Trophoblast cell (in vitro differentiated cells and primary cell): ENCODE data around the gene CAMK2N2.
A peak's percentile ranks its signal among the peaks of the same experiment; 100 is the strongest.

Source experiments
- DNase-seq, 2 donors: peaks; one replicate each; pipeline ENCODE4 v3.0.0-alpha.2; 2016
- H2AFZ ChIP-seq: 2 replicates; pipeline ENCODE4 v1.6.1; 2013; ENCODE audit warnings: low read length, moderate library complexity, mild to moderate bottlenecking; ENCODE audit not compliant: insufficient read depth, poor library complexity
- H2AK5ac ChIP-seq: 2 replicates; pipeline ENCODE4 v1.6.1; 2013; ENCODE audit warnings: mild to moderate bottlenecking, low read length
- H2BK120ac ChIP-seq: 2 replicates; pipeline ENCODE4 v1.6.1; 2013; ENCODE audit warnings: low read length, mild to moderate bottlenecking, moderate library complexity; ENCODE audit not compliant: insufficient read depth, poor library complexity
- H2BK12ac ChIP-seq: 2 replicates; pipeline ENCODE4 v1.6.1; 2013; ENCODE audit warnings: mild to moderate bottlenecking, low read length, moderate library complexity
- H2BK5ac ChIP-seq: 2 replicates; pipeline ENCODE4 v1.6.1; 2013; ENCODE audit warnings: low read length, low read depth, moderate library complexity, mild to moderate bottlenecking; ENCODE audit not compliant: poor library complexity
- H3K14ac ChIP-seq: 2 replicates; pipeline ENCODE4 v1.6.1; 2013; ENCODE audit warnings: mild to moderate bottlenecking, low read length
- H3K18ac ChIP-seq: 2 replicates; pipeline ENCODE4 v1.6.1; 2013; ENCODE audit warnings: mild to moderate bottlenecking, low read length
- H3K23ac ChIP-seq: 2 replicates; pipeline ENCODE4 v1.6.1; 2013; ENCODE audit warnings: low read length
- H3K27ac ChIP-seq: 2 replicates; pipeline ENCODE4 v1.5.1; 2013; ENCODE audit warnings: low read depth, mild to moderate bottlenecking, inconsistent platforms, low read length, moderate library complexity
- H3K27me3 ChIP-seq: 2 replicates; pipeline ENCODE4 v1.6.1; 2013; ENCODE audit warnings: inconsistent platforms, mild to moderate bottlenecking, low read length, moderate library complexity; ENCODE audit not compliant: insufficient read depth
- H3K36me3 ChIP-seq, 2 experiments: 1 replicate in 1 of 2; 2 replicates in 1 of 2; pipeline ENCODE4 v1.6.1; 2013; ENCODE audit warnings: low read length in 2 of 2, mild to moderate bottlenecking in 2 of 2, moderate library complexity in 1 of 2; ENCODE audit not compliant: insufficient read depth in 2 of 2, control insufficient read depth in 1 of 2
- H3K4ac ChIP-seq: 2 replicates; pipeline ENCODE4 v1.6.1; 2013; ENCODE audit warnings: low read depth, mild to moderate bottlenecking, low read length, moderate library complexity
- H3K4me1 ChIP-seq, 2 experiments: 1 replicate in 1 of 2; 2 replicates in 1 of 2; pipeline ENCODE4 v1.6.1; 2013; ENCODE audit warnings: low read length in 2 of 2, mild to moderate bottlenecking in 2 of 2, moderate library complexity in 1 of 2; ENCODE audit not compliant: insufficient read depth in 2 of 2, control insufficient read depth in 1 of 2
- H3K4me2 ChIP-seq: 2 replicates; pipeline ENCODE4 v1.6.1; 2013; ENCODE audit warnings: inconsistent platforms, mild to moderate bottlenecking, low read length, moderate library complexity
- H3K4me3 ChIP-seq: 2 replicates; pipeline ENCODE4 v1.5.1; 2013; ENCODE audit warnings: mild to moderate bottlenecking, low read depth, low read length, inconsistent platforms
- H3K79me1 ChIP-seq: one replicate; pipeline ENCODE4 v1.6.1; 2013; ENCODE audit warnings: low read length
- H3K79me2 ChIP-seq: 2 replicates; pipeline ENCODE4 v1.6.1; 2013; ENCODE audit warnings: low read length, mild to moderate bottlenecking; ENCODE audit not compliant: control insufficient read depth, insufficient read depth, poor library complexity
- H3K9ac ChIP-seq: 2 replicates; pipeline ENCODE4 v1.6.1; 2013; ENCODE audit warnings: mild to moderate bottlenecking, low read length
- H3K9me3 ChIP-seq: 2 replicates; pipeline ENCODE4 v1.6.1; 2013; ENCODE audit warnings: low read depth, mild to moderate bottlenecking, control low read depth, inconsistent platforms, low read length; ENCODE audit not compliant: insufficient read depth
- H4K12ac ChIP-seq: 2 replicates; pipeline ENCODE4 v1.6.1; 2013; ENCODE audit warnings: low read depth, mild to moderate bottlenecking, low read length, moderate library complexity
- H4K8ac ChIP-seq: 2 replicates; pipeline ENCODE4 v1.6.1; 2013; ENCODE audit warnings: low read depth, mild to moderate bottlenecking, low read length, moderate library complexity
- H4K91ac ChIP-seq: one replicate; pipeline ENCODE4 v1.6.1; 2013; ENCODE audit warnings: low read depth, mild to moderate bottlenecking, low read length, moderate library complexity
- WGBS: extraction: QIAGEN DNeasy Blood & Tissue Kit; methylation state at CpG from one replicate; pipeline ENCODE4 v1.1.7; 2013; ENCODE audit warnings: missing lambda C conversion rate; ENCODE audit not compliant: insufficient read length, insufficient coverage; ENCODE audit errors: extremely low coverage; 5-methylcytosine and 5-hydroxymethylcytosine counted together

CAMK2N2 gene

DNA sequence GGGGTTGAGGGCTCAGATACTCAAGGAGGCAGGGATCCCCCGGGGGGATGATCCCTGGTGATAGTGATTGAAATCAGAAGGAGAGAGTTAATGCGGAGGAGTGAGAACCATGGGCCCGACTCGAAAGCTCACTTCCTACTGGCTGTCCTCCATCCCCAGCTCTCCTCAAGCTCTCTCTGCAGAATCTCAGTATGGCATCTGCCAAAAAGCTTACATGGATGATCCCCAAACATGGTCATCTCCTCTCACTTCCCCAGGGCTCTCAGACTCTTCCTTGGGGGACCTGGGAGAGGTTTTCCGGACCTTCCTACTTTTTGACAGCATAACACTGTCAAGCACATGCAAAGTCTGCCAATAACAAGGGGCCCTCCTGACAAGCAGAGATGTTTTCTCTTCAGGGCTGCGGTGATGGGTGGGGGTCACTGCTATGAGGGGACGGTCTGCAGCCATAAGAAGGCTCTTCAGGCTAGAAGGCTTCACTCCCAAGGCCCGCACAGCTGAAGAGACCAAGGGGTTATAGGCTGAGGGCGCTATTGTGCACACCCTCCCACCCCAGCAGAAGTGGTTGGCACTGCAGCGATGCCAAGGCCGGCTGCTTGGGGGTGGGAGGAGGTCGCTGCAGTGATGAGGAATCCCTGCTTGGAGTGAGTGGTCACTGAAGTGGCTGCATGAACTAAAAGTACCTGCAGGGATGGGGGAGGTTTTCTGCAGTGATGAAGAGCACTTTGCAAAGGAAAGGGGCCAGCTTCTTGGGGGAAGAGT lies 32.8 kb downstream of the CAMK2N2 start:
- Histone ChIP-seq H4K91ac (no peak overlapping the region), H3K4me1 (peaks cover 6% of the 10 kb centered on the region in 2 experiments), H3K9ac (no peak overlapping the region), H3K18ac (no peak overlapping the region), H2AK5ac (no peak overlapping the region), H2BK5ac (no peak overlapping the region), H3K79me2 (no peaks in the 10 kb centered on the region), H2AFZ (no peak overlapping the region), H3K27me3 (peaks cover 51% of the 10 kb centered on the region), H3K23ac (no peak overlapping the region), H3K27ac (no peak overlapping the region), H2BK12ac (no peak overlapping the region), H4K12ac (no peak overlapping the region), H3K4ac (no peak overlapping the region), H4K8ac (no peak overlapping the region), H3K4me2 (peak overlapping the region; percentile 72), H3K14ac (no peak overlapping the region), H3K36me3 (no peaks in the 10 kb centered on the region), H2BK120ac (no peak overlapping the region), H3K9me3 (peaks cover 2% of the 10 kb centered on the region), H3K79me1 (no peaks in the 10 kb centered on the region), H3K4me3 (no peak overlapping the region)
- no peak for DNase-seq
- WGBS = no CpG with 5 or more reads among the region's 12 CpGs

DNA sequence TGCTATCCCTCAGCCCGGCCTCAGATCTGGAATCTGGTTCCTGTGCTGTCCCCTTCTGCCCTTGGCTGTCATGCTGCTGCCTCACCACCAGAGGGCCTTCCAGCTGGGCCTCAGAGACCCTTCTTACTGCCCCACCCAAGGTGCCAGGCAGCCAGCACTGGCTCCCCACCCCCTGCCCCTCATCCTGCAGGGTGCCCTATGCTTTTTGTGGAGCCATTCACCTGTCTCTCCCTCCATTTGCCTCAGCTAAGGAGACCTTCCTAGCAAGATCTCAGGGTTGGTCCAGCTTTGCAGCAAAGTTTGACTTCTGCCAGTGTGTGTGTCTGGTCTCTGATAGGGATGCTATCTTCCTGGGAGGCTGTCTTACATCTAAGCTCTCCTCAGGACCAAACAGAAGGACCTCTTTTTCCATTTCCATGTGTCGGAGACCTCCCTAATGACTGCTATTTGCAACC lies 33.8 kb downstream of the CAMK2N2 start:
- Histone ChIP-seq H2BK5ac (no peak overlapping the region), H2AFZ (no peak overlapping the region), H4K91ac (no peak overlapping the region), H3K79me2 (no peaks in the 10 kb centered on the region), H2BK12ac (no peak overlapping the region), H3K36me3 (no peaks in the 10 kb centered on the region), H3K9me3 (peaks cover 2% of the 10 kb centered on the region), H3K4me2 (no peak overlapping the region), H2BK120ac (no peak overlapping the region), H3K23ac (no peak overlapping the region), H2AK5ac (no peak overlapping the region), H4K8ac (no peak overlapping the region), H3K4ac (no peak overlapping the region), H3K79me1 (no peaks in the 10 kb centered on the region), H3K9ac (no peak overlapping the region), H3K4me3 (no peak overlapping the region), H3K27me3 (peaks cover 46% of the 10 kb centered on the region), H3K4me1 (peaks cover 6% of the 10 kb centered on the region in 2 experiments), H4K12ac (no peak overlapping the region), H3K27ac (no peak overlapping the region), H3K14ac (no peak overlapping the region), H3K18ac (no peak overlapping the region)
- DNase-seq = peak in 1 of 2 donors; percentile 59
- WGBS = no CpG with 5 or more reads among the region's 2 CpGs

DNA sequence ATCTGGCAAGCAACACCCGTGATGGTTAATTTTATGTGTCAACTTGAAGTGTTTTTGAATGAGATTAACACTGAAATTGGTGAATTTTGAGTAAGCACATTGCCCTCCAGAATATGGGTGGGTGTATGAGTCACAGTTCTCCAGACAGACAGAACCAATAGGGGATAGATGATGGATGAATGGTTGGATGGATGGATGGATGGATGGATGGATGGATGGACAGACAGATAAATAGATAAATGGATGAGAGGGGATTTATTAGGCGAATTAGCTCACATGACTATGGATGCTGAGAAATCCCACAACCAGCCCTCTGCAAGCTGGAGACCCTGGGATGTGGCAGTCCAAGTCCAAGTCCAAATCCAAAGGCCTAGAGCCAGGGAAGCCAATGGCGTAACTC lies 37.4 kb downstream of the CAMK2N2 start:
- no peak overlapping the region for H3K18ac ChIP-seq
- no peak overlapping the region for H3K14ac ChIP-seq
- H3K36me3 ChIP-seq = no peaks in the 10 kb centered on the region
- peaks cover 12% of the 10 kb centered on the region for H3K27me3 ChIP-seq
- H3K9ac ChIP-seq = no peak overlapping the region
- no peak overlapping the region for H4K8ac ChIP-seq
- no peak overlapping the region for H3K4me2 ChIP-seq
- no peaks in the 10 kb centered on the region for H3K79me2 ChIP-seq
- H2BK120ac ChIP-seq = no peak overlapping the region
- H2BK12ac ChIP-seq = no peak overlapping the region
- H3K79me1 ChIP-seq = no peaks in the 10 kb centered on the region
- H2AFZ ChIP-seq = no peak overlapping the region
- no peak overlapping the region for H3K4ac ChIP-seq
- no peak overlapping the region for H2AK5ac ChIP-seq
- H3K9me3 ChIP-seq = no peaks in the 10 kb centered on the region
- no peak overlapping the region for H4K91ac ChIP-seq
- no peak overlapping the region for H3K23ac ChIP-seq
- no peaks in the 10 kb centered on the region for H3K4me1 ChIP-seq
- H3K27ac ChIP-seq = no peak overlapping the region
- H3K4me3 ChIP-seq = no peak overlapping the region
- H4K12ac ChIP-seq = no peak overlapping the region
- DNase-seq = no peak
- WGBS = no CpG with 5 or more reads among the region's 3 CpGs
- no peak overlapping the region for H2BK5ac ChIP-seq

DNA sequence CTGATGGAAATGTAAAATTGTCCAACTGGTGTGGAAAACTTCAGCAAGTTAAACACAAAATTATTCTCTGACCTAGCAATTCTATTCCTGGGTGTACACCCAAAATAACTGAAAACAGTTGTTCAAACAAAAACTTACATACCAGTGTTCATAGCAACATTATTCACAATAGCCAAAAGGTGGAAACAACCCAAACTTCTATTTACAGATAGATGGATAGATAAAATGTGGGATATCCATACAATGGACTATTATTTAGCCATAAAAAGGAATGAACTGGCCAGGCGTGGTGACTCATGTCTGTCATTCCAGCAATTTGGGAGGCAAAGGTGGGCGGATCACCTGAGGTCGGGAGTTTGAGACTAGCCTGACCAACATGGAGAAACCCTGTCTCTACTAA lies 38.8 kb downstream of the CAMK2N2 start:
- no peak overlapping the region for H3K4ac ChIP-seq
- H2AFZ ChIP-seq = no peak overlapping the region
- no peak overlapping the region for H3K4me2 ChIP-seq
- no peak overlapping the region for H3K27ac ChIP-seq
- no peak overlapping the region for H3K18ac ChIP-seq
- no peak overlapping the region for H4K8ac ChIP-seq
- no peak overlapping the region for H3K9ac ChIP-seq
- no peak overlapping the region for H3K14ac ChIP-seq
- no peaks in the 10 kb centered on the region for H3K4me1 ChIP-seq
- no peak overlapping the region for H2BK120ac ChIP-seq
- no CpG with 5 or more reads among the region's 3 CpGs for whole genome bisulfite sequencing
- no peak overlapping the region for H4K12ac ChIP-seq
- no peak overlapping the region for H3K4me3 ChIP-seq
- H2BK5ac ChIP-seq = no peak overlapping the region
- no peak overlapping the region for H4K91ac ChIP-seq
- H2AK5ac ChIP-seq = no peak overlapping the region
- H3K9me3 ChIP-seq = no peaks in the 10 kb centered on the region
- H3K23ac ChIP-seq = no peak overlapping the region
- H3K79me1 ChIP-seq = no peaks in the 10 kb centered on the region
- peak; percentile 38 to 64 for DNase-seq
- no peaks in the 10 kb centered on the region for H3K27me3 ChIP-seq
- no peak overlapping the region for H2BK12ac ChIP-seq
- H3K36me3 ChIP-seq = no peaks in the 10 kb centered on the region
- H3K79me2 ChIP-seq = no peaks in the 10 kb centered on the region
